Erythroblast (primary cell): Measurements from ENCODE around the gene PROM2.

Experiments
- GATA1 ChIP-seq: IDR thresholded peaks from 2 replicates; pipeline ENCODE4 v1.6.1; 2011; ENCODE audit warnings: low read depth, mild to moderate bottlenecking, control low read depth, low read length, moderate library complexity
- POLR2A ChIP-seq: IDR thresholded peaks from 2 replicates; pipeline ENCODE4 v1.6.1; 2011; ENCODE audit warnings: mild to moderate bottlenecking, low read length

DNA sequence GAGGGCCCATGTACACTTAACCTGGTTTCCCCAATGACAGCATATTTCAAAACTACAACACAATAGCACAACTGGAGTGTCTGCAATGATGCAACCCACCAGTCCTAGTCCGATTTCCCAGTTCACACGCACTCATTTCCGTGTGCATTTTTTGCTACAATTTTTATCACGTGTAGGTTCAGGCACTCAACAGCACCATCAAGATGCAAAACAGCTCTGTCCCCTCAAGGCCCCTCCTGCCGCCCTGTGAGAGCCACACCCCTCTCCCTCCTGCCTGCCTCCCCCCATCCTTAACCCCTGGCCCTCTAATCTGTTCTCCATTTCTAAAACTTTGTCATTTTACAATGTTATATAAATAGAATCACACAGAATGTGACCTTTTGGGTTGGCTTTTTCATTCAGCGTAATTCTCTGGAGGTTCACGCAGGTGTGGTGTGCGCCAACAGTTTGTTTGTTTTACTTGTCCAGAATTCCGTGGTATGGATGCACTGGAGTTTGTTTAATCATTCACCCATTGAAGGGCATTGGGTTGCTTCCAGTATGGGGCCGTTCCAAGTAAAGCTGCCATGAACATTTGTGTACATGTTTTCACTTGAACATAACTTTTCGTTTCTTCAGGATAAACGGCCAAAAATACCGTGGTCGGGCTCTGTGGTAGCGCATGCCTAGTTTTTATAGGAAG, 31.3 kb downstream of the PROM2 start:
- no peak for TF ChIP-seq POLR2A
- TF ChIP-seq GATA1 = no peak
